SK-N-SH treated with all-trans-retinoic acid at 6 μM for 48 hours (cell line): ENCODE measurements around the gene CSNK1G1.

Experiments used
- ATAC-seq: fragments of 200-7000 bp; cut with Tn5 transposase; 3 replicates; pipeline ENCODE4 v1.9.1; 2020; ENCODE audit warnings: mild to moderate bottlenecking, moderate library complexity
- BACH2 ChIP-seq: fragments of 250-450 bp; sonication (Bioruptor Pico); IDR thresholded peaks from 2 replicates; pipeline ENCODE4 v1.9.0; 2021; ENCODE audit warnings: mild to moderate bottlenecking, borderline replicate concordance
- CREB5 ChIP-seq: fragments of 250-450 bp; sonication (Bioruptor Pico); IDR thresholded peaks from 2 replicates; pipeline ENCODE4 v1.5.1; 2020; ENCODE audit warnings: low read depth, mild to moderate bottlenecking, moderate library complexity
- CSDC2 ChIP-seq: fragments of 250-450 bp; sonication (Bioruptor Pico); IDR thresholded peaks from 2 replicates; pipeline ENCODE4 v1.5.0; 2020; ENCODE audit warnings: mild to moderate bottlenecking, moderate library complexity
- ESRRG ChIP-seq: fragments of 250-450 bp; sonication (Bioruptor Pico); IDR thresholded peaks from 2 replicates; pipeline ENCODE4 v1.6.1; 2021; ENCODE audit warnings: mild to moderate bottlenecking
- ISL1 ChIP-seq: fragments of 250-450 bp; sonication (Bioruptor Pico); IDR thresholded peaks from 2 replicates; pipeline ENCODE4 v2.1.2; 2022; ENCODE audit warnings: mild to moderate bottlenecking, moderate library complexity
- OSR1 ChIP-seq: fragments of 250-450 bp; sonication (Bioruptor Pico); IDR thresholded peaks from 2 replicates; pipeline ENCODE4 v1.8.0; 2022; ENCODE audit warnings: moderate library complexity, mild to moderate bottlenecking, inconsistent platforms
- PATZ1 ChIP-seq: fragments of 250-450 bp; sonication (Bioruptor Pico); IDR thresholded peaks from 2 replicates; pipeline ENCODE4 v1.8.0; 2020; ENCODE audit warnings: mild to moderate bottlenecking, moderate library complexity, borderline replicate concordance
- POU6F1 ChIP-seq: fragments of 250-450 bp; sonication (Bioruptor Pico); IDR thresholded peaks from 2 replicates; pipeline ENCODE4 v1.8.0; 2021; ENCODE audit warnings: low read depth, mild to moderate bottlenecking, moderate library complexity, borderline replicate concordance
- PPARA ChIP-seq: fragments of 250-450 bp; sonication (Bioruptor Pico); IDR thresholded peaks from 2 replicates; pipeline ENCODE4 v1.5.0; 2020; ENCODE audit warnings: mild to moderate bottlenecking, borderline replicate concordance
- RARB ChIP-seq: fragments of 250-450 bp; sonication (Bioruptor Pico); IDR thresholded peaks from 2 replicates; pipeline ENCODE4 v1.8.0; 2021; ENCODE audit warnings: mild to moderate bottlenecking, moderate library complexity
- SNAI2 ChIP-seq: fragments of 250-450 bp; sonication (Bioruptor Pico); IDR thresholded peaks from 2 replicates; pipeline ENCODE4 v1.5.0; 2020; ENCODE audit warnings: mild to moderate bottlenecking, moderate library complexity
- TCF4 ChIP-seq: fragments of 250-450 bp; sonication (Bioruptor Pico); IDR thresholded peaks from 2 replicates; pipeline ENCODE4 v1.8.0; 2021; ENCODE audit warnings: mild to moderate bottlenecking, moderate library complexity, borderline replicate concordance
- TSHZ2 ChIP-seq: fragments of 250-450 bp; sonication (Bioruptor Pico); IDR thresholded peaks from 2 replicates; pipeline ENCODE4 v1.5.0; 2020; ENCODE audit warnings: mild to moderate bottlenecking, moderate library complexity
- ZC3H10 ChIP-seq: fragments of 250-450 bp; sonication (Bioruptor Pico); IDR thresholded peaks from 2 replicates; pipeline ENCODE4 v1.5.1; 2021; ENCODE audit warnings: mild to moderate bottlenecking, moderate library complexity
- ZFP3 ChIP-seq: fragments of 250-450 bp; sonication (Bioruptor Pico); IDR thresholded peaks from 2 replicates; pipeline ENCODE4 v1.5.0; 2020; ENCODE audit warnings: mild to moderate bottlenecking, moderate library complexity
- ZFP30 ChIP-seq: fragments of 450-650 bp; formaldehyde crosslinking; IDR thresholded peaks from 2 replicates; pipeline ENCODE4 v1.5.0; 2022; ENCODE audit warnings: mild to moderate bottlenecking, moderate library complexity
- ZNF565 ChIP-seq: fragments of 450-650 bp; formaldehyde crosslinking; conservative IDR thresholded peaks from 2 replicates; pipeline ENCODE4 v1.5.0; 2020; ENCODE audit warnings: low read depth, mild to moderate bottlenecking, moderate library complexity
- ZNF70 ChIP-seq: fragments of 450-650 bp; formaldehyde crosslinking; IDR thresholded peaks from 2 replicates; pipeline ENCODE4 v1.5.0; 2020; ENCODE audit warnings: mild to moderate bottlenecking, moderate library complexity
- ZNF8 ChIP-seq: fragments of 450-650 bp; formaldehyde crosslinking; IDR thresholded peaks from 2 replicates; pipeline ENCODE4 v1.5.0; 2020; ENCODE audit warnings: mild to moderate bottlenecking, moderate library complexity

CSNK1G1 gene

GRCh38 chr15:64144192-64144564, 211.8 kb downstream of the CSNK1G1 start:
- no peak for ATAC-seq
- no peak for TF ChIP-seq ZC3H10 (CRISPR knock-in tag)
- no peak for TF ChIP-seq PATZ1 (CRISPR knock-in tag)
- no peak for TF ChIP-seq CREB5 (CRISPR knock-in tag)
- TF ChIP-seq CSDC2 (CRISPR knock-in tag): no peak
- no peak for TF ChIP-seq OSR1 (CRISPR knock-in tag)
- no peak for TF ChIP-seq ZFP30 (CRISPR knock-in tag)
- TF ChIP-seq PPARA (CRISPR knock-in tag): no peak
- no peak for TF ChIP-seq ZNF70 (CRISPR knock-in tag)
- TF ChIP-seq RARB (CRISPR knock-in tag): no peak
- TF ChIP-seq ESRRG: no peak
- TF ChIP-seq BACH2 (CRISPR knock-in tag): no peak

GRCh38 chr15:64143276-64143675, 212.7 kb downstream of the CSNK1G1 start:
- TF ChIP-seq POU6F1 (no peak), BACH2 (CRISPR knock-in tag) (no peak), ZFP3 (CRISPR knock-in tag) (no peak), ZNF70 (CRISPR knock-in tag) (no peak), ESRRG (no peak), ZC3H10 (CRISPR knock-in tag) (no peak), OSR1 (CRISPR knock-in tag) (no peak)
- no peak for ATAC-seq

- TF ChIP-seq SNAI2: no peak
- TF ChIP-seq PATZ1 (CRISPR knock-in tag): no peak
- TF ChIP-seq ZNF8 (CRISPR knock-in tag): no peak
- TF ChIP-seq POU6F1: no peak
- TF ChIP-seq ESRRG: no peak
- TF ChIP-seq ZNF565 (CRISPR knock-in tag): no peak
- no peak for TF ChIP-seq PPARA (CRISPR knock-in tag)
- no peak for TF ChIP-seq ISL1 (CRISPR knock-in tag)
- no peak for TF ChIP-seq ZC3H10 (CRISPR knock-in tag)
- TF ChIP-seq OSR1 (CRISPR knock-in tag): no peak
- ATAC-seq: no peak
Measured at GRCh38 chr15:64141798-64142512, 214.0 kb downstream of the CSNK1G1 start.

- no peak for ATAC-seq
- no peak for TF ChIP-seq TCF4 (CRISPR knock-in tag)
- no peak for TF ChIP-seq ZC3H10 (CRISPR knock-in tag)
- TF ChIP-seq POU6F1: no peak
- TF ChIP-seq OSR1 (CRISPR knock-in tag): no peak
- TF ChIP-seq ESRRG: no peak
- TF ChIP-seq BACH2 (CRISPR knock-in tag): no peak
- TF ChIP-seq ISL1 (CRISPR knock-in tag): no peak
- TF ChIP-seq ZNF8 (CRISPR knock-in tag): no peak
- no peak for TF ChIP-seq ZFP30 (CRISPR knock-in tag)
- TF ChIP-seq TSHZ2 (CRISPR knock-in tag): no peak
Measured at GRCh38 chr15:64138331-64138941, 217.5 kb downstream of the CSNK1G1 start.
